Transverse colon (tissue), 4 donors: Measurements from ENCODE around the gene RANGRF. TPM values are rescaled to one million over a fixed set of nuclear protein-coding genes. Genes with fewer than 3 reads are reported as not detected.

Experiments used
- DNase-seq: peaks from one replicate; pipeline ENCODE4 v3.0.0-alpha.2; 2019
- H3K27ac ChIP-seq, 4 donors: fragments of 200-600 bp; sonication (generic); 2 replicates each; pipeline ENCODE4 v1.5.1; 2016 to 2018; ENCODE audit warnings: inconsistent platforms in 4 of 4
- H3K27me3 ChIP-seq: fragments of 200-600 bp; sonication (generic); 2 replicates; pipeline ENCODE4 v1.5.1; 2017; ENCODE audit warnings: inconsistent platforms
- H3K36me3 ChIP-seq, 4 donors: fragments of 200-600 bp; sonication (generic); 2 replicates each; pipeline ENCODE4 v1.5.1; 2017 to 2019; ENCODE audit warnings: inconsistent platforms in 4 of 4
- H3K4me1 ChIP-seq, 4 donors: fragments of 200-600 bp; sonication (generic); 2 replicates each; pipeline ENCODE4 v1.5.1; 2017 to 2020; ENCODE audit warnings: inconsistent platforms in 4 of 4
- H3K4me3 ChIP-seq, 4 donors: fragments of 200-600 bp; sonication (generic); 1 replicate in 1 of 4; 2 replicates in 3 of 4; pipeline versions ENCODE4 v1.5.1 to v1.6.1; 2017 to 2019; ENCODE audit warnings: inconsistent platforms in 4 of 4
- H3K9me3 ChIP-seq, 2 donors: fragments of 200-600 bp; sonication (generic); 2 replicates each; pipeline ENCODE4 v1.5.1; 2017 to 2019; ENCODE audit warnings: inconsistent platforms in 2 of 2
- CTCF ChIP-seq, 5 experiments: fragments of 200-600 bp in 3 of 5; fragments of 450-650 bp in 2 of 5; sonication (generic) in 3 of 5; IDR thresholded peaks; 1 replicate in 2 of 5; 2 replicates in 3 of 5; pipeline ENCODE4 v1.5.1; 2016 to 2017; ENCODE audit warnings: antibody characterized with exemption in 5 of 5, inconsistent platforms in 3 of 5, mild to moderate bottlenecking in 2 of 5, moderate library complexity in 1 of 5
- EP300 ChIP-seq: sonication (generic); formaldehyde crosslinking; IDR thresholded peaks from one replicate; pipeline ENCODE4 v1.6.1; 2017; ENCODE audit warnings: antibody characterized with exemption, low read depth
- POLR2A ChIP-seq: fragments of 450-650 bp; IDR thresholded peaks from one replicate; pipeline ENCODE4 v1.6.1; 2016; ENCODE audit warnings: antibody characterized with exemption, mild to moderate bottlenecking, moderate library complexity
- POLR2AphosphoS5 ChIP-seq, 3 donors: sonication (generic); formaldehyde crosslinking; IDR thresholded peaks; one replicate each; pipeline ENCODE4 v1.6.1; 2016; ENCODE audit warnings: antibody characterized with exemption in 3 of 3
- WGBS, 2 donors: methylation state at CpG; one replicate each; pipeline ENCODE4 v1.1.5; 2018; ENCODE audit warnings: low coverage in 1 of 2; 5-methylcytosine and 5-hydroxymethylcytosine counted together
- in situ Hi-C, 4 donors: fragments of 200-750 bp; cut with MboI; loops; one replicate each; pipeline versions ENCODE4 v1.15.0 to v1.15.1; 2017; ENCODE audit warnings: low sequenced_read_pairs in 3 of 4, low pct_ligation_motif_present in 1 of 4, low pct_unique_long_range_greater_than_20kb in 1 of 4
- intact Hi-C: fragments of 100-400 bp; cut with DNase I; formaldehyde crosslinking; loops from one replicate; pipeline ENCODE4 v1.15.1; 2023; ENCODE audit warnings: low total_unique reads
- total RNA-seq, 4 donors: library from RNA; depleted of rRNA; stranded (reverse); fragments of >200 nt; gene quantifications; one replicate each; pipeline ENCODE4 v1.1.0, GENCODE V29; 2016

Gene RANGRF
- total RNA-seq, 4 donors from 2014 or later = 8.4 to 47.1 (median 14.6) TPM

GRCh38 chr17:8290043-8290442, 1.6 kb downstream of the RANGRF start:
- intact Hi-C loops (no loop called here), in situ Hi-C loops (no loop called here)
- Histone ChIP-seq H3K36me3 (no peaks in the 10 kb centered on the region), H3K4me3 (no peak overlapping the region), H3K4me1 (peaks cover 16 to 31% (median 21%) of the 10 kb centered on the region in 4 donors), H3K9me3 (no peaks in the 10 kb centered on the region), H3K27me3 (no peaks in the 10 kb centered on the region), H3K27ac (no peak overlapping the region)
- WGBS, 2 donors = 65 to 78% methylated on average over 3 of the region's 3 CpGs
- DNase-seq = no peak
- TF ChIP-seq POLR2AphosphoS5 (IDR thresholded peaks at IDR 0.05) (no peak), EP300 (no peak), POLR2A (no peak), CTCF (IDR thresholded peaks at IDR 0.05) (no peak)

GRCh38 chr17:8292639-8293395, 4.3 kb downstream of the RANGRF start:
- no peaks in the 10 kb centered on the region for H3K36me3 ChIP-seq
- in situ Hi-C loops (no loop called here), intact Hi-C loops (no loop called here)
- H3K27me3 ChIP-seq = no peaks in the 10 kb centered on the region
- H3K4me3 ChIP-seq = no peak overlapping the region
- H3K4me1 ChIP-seq = peaks cover 15 to 32% (median 19%) of the 10 kb centered on the region in 4 donors
- TF ChIP-seq POLR2A (no peak), EP300 (no peak), CTCF (IDR thresholded peaks at IDR 0.05) (no peak), POLR2AphosphoS5 (IDR thresholded peaks at IDR 0.05) (no peak)
- no peaks in the 10 kb centered on the region for H3K9me3 ChIP-seq
- no peak overlapping the region for H3K27ac ChIP-seq
- 78% methylated on average over 5 of the region's 5 CpGs; no CpG with 5 or more reads in 1 of the 2 donors for WGBS, 2 donors
- no peak for DNase-seq

GRCh38 chr17:8294361-8294760, 5.9 kb downstream of the RANGRF start:
- no peaks in the 10 kb centered on the region for H3K36me3 ChIP-seq
- H3K27ac ChIP-seq = peak overlapping the region; percentile 91 to 97 (median 94)
- intact Hi-C loops (no loop called here), in situ Hi-C loops (no loop called here)
- 92% methylated on average over 7 of the region's 9 CpGs; no CpG with 5 or more reads in 1 of the 2 donors for WGBS, 2 donors
- H3K27me3 ChIP-seq = no peaks in the 10 kb centered on the region
- H3K9me3 ChIP-seq = no peaks in the 10 kb centered on the region
- no peak for DNase-seq
- peaks cover 9 to 25% (median 12%) of the 10 kb centered on the region in 4 donors for H3K4me1 ChIP-seq
- no peak for TF ChIP-seq POLR2AphosphoS5 (IDR thresholded peaks at IDR 0.05)
- TF ChIP-seq CTCF (IDR thresholded peaks at IDR 0.05) = no peak
- no peak for TF ChIP-seq POLR2A
- TF ChIP-seq EP300 = no peak
- H3K4me3 ChIP-seq = peak overlapping the region in 1 of 4 donors; percentile 56

- in situ Hi-C loops = no loop called here
- Histone ChIP-seq H3K4me3 (peak overlapping the region; percentile 3 to 63 (median 56)), H3K27me3 (no peaks in the 10 kb centered on the region), H3K9me3 (no peaks in the 10 kb centered on the region), H3K4me1 (peaks cover 5 to 20% (median 8%) of the 10 kb centered on the region in 4 donors), H3K27ac (peak overlapping the region; percentile 91 to 97 (median 94)), H3K36me3 (no peaks in the 10 kb centered on the region)
- intact Hi-C loops = no loop called here
- TF ChIP-seq POLR2AphosphoS5 (IDR thresholded peaks at IDR 0.05) (no peak), POLR2A (no peak), CTCF (IDR thresholded peaks at IDR 0.05) (no peak), EP300 (no peak)
- DNase-seq = no peak
- WGBS, 2 donors = 2 to 9% methylated on average over 8 to 15 of the region's 15 CpGs
These were observed 6.4 kb downstream of the RANGRF start for GRCh38 chr17:8294814-8295316.
